ENCODE data around the gene ZNF678.

ZNF678 gene

DNA sequence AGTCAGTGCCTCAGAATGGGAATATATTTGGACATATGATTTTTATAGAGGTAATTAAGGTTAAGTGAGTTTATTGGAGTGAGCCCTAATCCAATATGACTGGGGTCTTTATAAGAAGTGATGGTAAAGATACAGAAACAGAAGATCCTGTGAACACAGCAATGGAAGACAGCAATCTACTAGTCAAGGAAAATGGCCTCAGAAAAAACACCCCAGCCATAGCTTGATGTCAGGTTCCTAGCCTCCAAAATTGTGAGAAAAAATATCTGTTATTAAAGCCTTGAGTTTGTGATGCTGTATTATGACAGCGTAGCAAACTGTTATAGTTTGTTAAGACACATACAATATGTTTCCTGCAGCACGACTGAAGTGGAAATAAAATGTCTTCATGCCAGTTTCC lies 99.6 kb downstream of the ZNF678 start:
- Histone ChIP-seq H3K9me2 (ENCODE audit: low read depth, low read length) (no peaks in the 10 kb centered on the region), H3K4me1 (ENCODE audit: insufficient read depth, low read length, severe bottlenecking) (no peaks in the 10 kb centered on the region), H2AFZ (ENCODE audit: low read length) (no peak overlapping the region), H3K4me2 (ENCODE audit: low read length) (no peak overlapping the region), H3K79me2 (ENCODE audit: insufficient read depth, low read length) (no peaks in the 10 kb centered on the region), H3K9me3 (ENCODE audit: low read length) (peaks cover 64% of the 10 kb centered on the region), H3K36me3 (ENCODE audit: insufficient read depth, low read length) (no peaks in the 10 kb centered on the region), H3K4me3 (ENCODE audit: low read depth, low read length, poor library complexity, severe bottlenecking) (no peak overlapping the region), H3K27ac (ENCODE audit: low read depth, low read length, poor library complexity, severe bottlenecking) (no peak overlapping the region), H3K27me3 (ENCODE audit: insufficient read depth, low read length) (no peaks in the 10 kb centered on the region), H3K9ac (ENCODE audit: low read length) (no peak overlapping the region), H3F3A (ENCODE audit: insufficient read depth, low read length) (no peaks in the 10 kb centered on the region), H4K20me1 (ENCODE audit: insufficient read depth, low read length) (no peaks in the 10 kb centered on the region)
- TF ChIP-seq CTCF (IDR thresholded peaks at IDR 0.05; ENCODE audit: low read length), result no peak
- no peak for TF ChIP-seq EZH2 (IDR thresholded peaks at IDR 0.05; ENCODE audit: borderline replicate concordance, low read length)

DNA sequence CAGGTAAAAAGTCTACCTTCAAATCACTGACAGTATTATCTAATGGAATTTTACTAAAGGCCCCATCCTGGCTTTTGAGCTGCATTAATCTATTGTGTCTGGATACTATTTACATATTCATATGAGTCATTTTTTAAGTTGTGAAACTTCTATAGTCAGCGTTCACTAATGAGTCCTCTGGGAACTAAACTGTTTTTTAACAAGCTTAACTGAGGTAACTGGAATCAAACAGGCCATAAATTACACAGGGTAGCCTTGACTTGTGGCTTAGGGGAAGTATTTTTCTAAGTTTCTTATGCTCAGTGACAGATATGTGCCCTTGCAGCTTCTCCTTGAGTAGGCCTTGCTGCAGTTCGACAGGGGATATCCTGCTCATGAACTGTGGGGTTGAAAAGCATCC lies 102.9 kb downstream of the ZNF678 start:
- no peaks in the 10 kb centered on the region for H3K4me1 ChIP-seq (ENCODE audit: insufficient read depth, low read length, severe bottlenecking)
- H3K9me3 ChIP-seq (ENCODE audit: low read length), result peaks cover 48% of the 10 kb centered on the region
- H3K36me3 ChIP-seq (ENCODE audit: insufficient read depth, low read length), result no peaks in the 10 kb centered on the region
- H3K4me2 ChIP-seq (ENCODE audit: low read length), result no peak overlapping the region
- H2AFZ ChIP-seq (ENCODE audit: low read length), result no peak overlapping the region
- no peak overlapping the region for H3K4me3 ChIP-seq (ENCODE audit: low read depth, low read length, poor library complexity, severe bottlenecking)
- H3K9ac ChIP-seq (ENCODE audit: low read length), result no peak overlapping the region
- H3K9me2 ChIP-seq (ENCODE audit: low read depth, low read length), result no peaks in the 10 kb centered on the region
- no peak for TF ChIP-seq EZH2 (IDR thresholded peaks at IDR 0.05; ENCODE audit: borderline replicate concordance, low read length)
- TF ChIP-seq CTCF (IDR thresholded peaks at IDR 0.05; ENCODE audit: low read length), result no peak
- H3F3A ChIP-seq (ENCODE audit: insufficient read depth, low read length), result no peaks in the 10 kb centered on the region
- no peak overlapping the region for H3K27ac ChIP-seq (ENCODE audit: low read depth, low read length, poor library complexity, severe bottlenecking)
- no peaks in the 10 kb centered on the region for H3K27me3 ChIP-seq (ENCODE audit: insufficient read depth, low read length)
- H3K79me2 ChIP-seq (ENCODE audit: insufficient read depth, low read length), result no peaks in the 10 kb centered on the region
- no peaks in the 10 kb centered on the region for H4K20me1 ChIP-seq (ENCODE audit: insufficient read depth, low read length)

DNA sequence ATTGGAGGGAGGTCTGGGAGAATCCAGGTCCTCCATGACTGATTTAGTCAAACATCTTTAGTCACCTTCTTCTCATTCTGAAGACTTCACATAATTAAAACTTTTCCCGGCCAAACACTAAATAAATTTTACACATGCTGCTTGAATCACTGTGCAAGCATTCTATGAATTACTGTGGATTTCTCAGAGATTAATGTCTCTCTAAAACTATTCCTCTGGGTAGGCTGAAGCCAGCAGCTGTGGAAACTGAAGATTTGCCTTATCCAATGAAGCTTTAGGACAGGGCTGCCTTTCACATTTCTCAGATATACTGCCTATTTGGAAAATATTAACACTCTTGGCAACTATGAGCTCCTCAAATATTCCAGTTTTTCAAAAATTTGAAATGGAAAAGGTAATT lies 110.1 kb downstream of the ZNF678 start:
- Histone ChIP-seq H3K27me3 (ENCODE audit: insufficient read depth, low read length) (no peaks in the 10 kb centered on the region), H3K36me3 (ENCODE audit: insufficient read depth, low read length) (no peaks in the 10 kb centered on the region), H4K20me1 (ENCODE audit: insufficient read depth, low read length) (no peaks in the 10 kb centered on the region), H3F3A (ENCODE audit: insufficient read depth, low read length) (no peaks in the 10 kb centered on the region), H2AFZ (ENCODE audit: low read length) (no peak overlapping the region), H3K27ac (ENCODE audit: low read depth, low read length, poor library complexity, severe bottlenecking) (no peak overlapping the region), H3K9me3 (ENCODE audit: low read length) (peaks cover 8% of the 10 kb centered on the region; the same call in 1 of the 2 replicates), H3K4me3 (ENCODE audit: low read depth, low read length, poor library complexity, severe bottlenecking) (no peak overlapping the region), H3K4me1 (ENCODE audit: insufficient read depth, low read length, severe bottlenecking) (no peaks in the 10 kb centered on the region), H3K9me2 (ENCODE audit: low read depth, low read length) (no peaks in the 10 kb centered on the region), H3K9ac (ENCODE audit: low read length) (no peak overlapping the region), H3K4me2 (ENCODE audit: low read length) (no peak overlapping the region), H3K79me2 (ENCODE audit: insufficient read depth, low read length) (no peaks in the 10 kb centered on the region)
- no peak for TF ChIP-seq CTCF (IDR thresholded peaks at IDR 0.05; ENCODE audit: low read length)
- no peak for TF ChIP-seq EZH2 (IDR thresholded peaks at IDR 0.05; ENCODE audit: borderline replicate concordance, low read length)

All from OCI-LY1 (cell line).